DOHH2 (cell line): ENCODE data around the gene CATSPERB.

Experiments
- H3F3A ChIP-seq: fragments of 200-600 bp; sonication (generic), shearing (Covaris generic); 2 replicates; pipeline ENCODE4 v1.6.0; 2016; ENCODE audit warnings: antibody characterized with exemption, mild to moderate bottlenecking; ENCODE audit not compliant: control insufficient read depth, insufficient read depth
- H3K27ac ChIP-seq: fragments of 200-600 bp; sonication (generic); 2 replicates; pipeline ENCODE4 v1.5.1; 2014; ENCODE audit warnings: low read depth, mild to moderate bottlenecking, low read length, moderate library complexity
- H3K27me3 ChIP-seq: fragments of 200-600 bp; sonication (generic); 2 replicates; pipeline ENCODE4 v1.6.1; 2014; ENCODE audit warnings: mild to moderate bottlenecking, low read length, mixed read lengths; ENCODE audit not compliant: control insufficient read depth
- H3K36me3 ChIP-seq: fragments of 200-600 bp; sonication (generic); 2 replicates; pipeline ENCODE4 v1.6.1; 2014; ENCODE audit warnings: mild to moderate bottlenecking, low read length, moderate library complexity, mixed read lengths; ENCODE audit not compliant: control insufficient read depth
- H3K4me1 ChIP-seq: fragments of 200-600 bp; sonication (generic); 2 replicates; pipeline ENCODE4 v1.6.1; 2014; ENCODE audit warnings: mild to moderate bottlenecking, low read length, mixed read lengths; ENCODE audit not compliant: control insufficient read depth
- H3K4me2 ChIP-seq: fragments of 200-600 bp; sonication (generic); 2 replicates; pipeline ENCODE4 v1.6.0; 2014; ENCODE audit warnings: mild to moderate bottlenecking, low read length, moderate library complexity
- H3K4me3 ChIP-seq: fragments of 200-600 bp; sonication (generic); 2 replicates; pipeline ENCODE4 v1.5.1; 2014; ENCODE audit warnings: mild to moderate bottlenecking, low read length, mixed read lengths
- H3K79me2 ChIP-seq: fragments of 200-600 bp; sonication (generic); 2 replicates; pipeline ENCODE4 v1.6.1; 2014; ENCODE audit warnings: mild to moderate bottlenecking, low read length, mixed read lengths; ENCODE audit not compliant: control insufficient read depth
- H3K9me2 ChIP-seq: fragments of 200-600 bp; sonication (generic); replicated peaks from 2 replicates; pipeline ENCODE4 v1.6.1; 2014; ENCODE audit warnings: mild to moderate bottlenecking, low read length, mixed read lengths; ENCODE audit not compliant: control insufficient read depth
- H3K9me3 ChIP-seq: fragments of 200-600 bp; sonication (generic); 2 replicates; pipeline ENCODE4 v1.6.1; 2014; ENCODE audit warnings: antibody characterized with exemption, low read length, mixed read lengths; ENCODE audit not compliant: control insufficient read depth, insufficient read depth
- H4K20me1 ChIP-seq: fragments of 200-600 bp; sonication (generic); 2 replicates; pipeline ENCODE4 v1.6.0; 2014; ENCODE audit warnings: low read depth, mild to moderate bottlenecking, antibody characterized with exemption, low read length, moderate library complexity; ENCODE audit not compliant: control insufficient read depth, insufficient read depth
- EZH2phosphoT487 ChIP-seq: fragments of 200-600 bp; sonication (generic); IDR thresholded peaks from 2 replicates; pipeline ENCODE4 v1.6.1; 2017; ENCODE audit warnings: borderline replicate concordance, mild to moderate bottlenecking, antibody characterized with exemption, low read length, moderate library complexity, mixed read lengths
- TF ChIP-seq, protein P1 (sequence below): fragments of 200-600 bp; sonication (generic); IDR thresholded peaks from one replicate; pipeline ENCODE4 v1.5.1; 2014; ENCODE audit warnings: antibody characterized with exemption, mild to moderate bottlenecking, low read depth, low read length; ENCODE audit not compliant: poor library complexity, severe bottlenecking

Gene CATSPERB

DNA sequence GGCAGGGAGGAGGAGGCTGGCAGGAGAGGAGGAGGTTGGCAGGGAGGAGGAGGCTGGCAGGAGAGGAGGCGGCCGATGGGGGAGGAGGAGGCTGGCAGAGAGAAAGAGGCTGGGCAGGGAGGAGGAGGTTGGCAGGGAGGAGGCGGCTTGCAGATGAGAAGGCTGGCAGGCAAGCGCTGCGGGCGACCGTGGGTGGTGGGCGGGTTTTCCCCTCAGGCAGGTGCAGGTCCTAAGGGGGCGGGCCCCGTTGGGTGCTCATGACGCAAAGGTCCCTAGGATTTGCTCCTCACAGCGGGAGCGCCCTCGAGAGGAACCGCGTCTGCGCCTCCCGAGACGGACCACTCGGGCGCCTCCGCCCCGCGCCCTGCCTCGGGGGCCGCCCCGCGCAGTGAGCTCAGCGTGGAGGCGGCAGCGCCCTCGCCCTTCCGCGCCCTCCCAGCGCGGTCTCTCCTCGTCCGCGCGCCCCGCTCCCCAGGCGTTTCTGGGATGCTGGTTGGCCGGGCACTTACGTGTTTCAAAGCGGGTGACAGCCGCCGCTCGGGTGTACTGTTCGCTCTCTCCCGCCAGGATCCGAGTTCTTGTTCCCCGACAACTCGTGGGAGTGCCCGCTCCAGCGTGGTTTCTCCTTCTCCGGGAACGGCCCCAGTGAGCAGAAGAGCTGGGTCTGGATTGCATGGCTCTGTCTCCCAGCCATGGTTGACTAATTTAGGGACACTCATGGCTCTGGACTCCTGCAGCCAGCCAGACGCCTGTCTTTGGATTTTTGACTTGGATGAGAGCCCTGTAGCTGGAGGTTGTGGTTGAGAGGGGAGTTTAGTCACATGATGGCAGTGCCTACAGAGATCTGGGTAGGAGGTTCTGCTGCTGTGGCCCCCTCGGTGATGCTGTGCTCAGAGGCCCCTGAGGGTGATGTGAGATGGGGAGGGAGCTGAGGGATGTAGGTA is 157.7 kb downstream of the CATSPERB start:
- Histone ChIP-seq H3K36me3 (no peaks in the 10 kb centered on the region), H3K4me2 (peak overlapping the region; percentile 21), H3K27me3 (peaks cover 27% of the 10 kb centered on the region), H3F3A (no peaks in the 10 kb centered on the region), H3K9me3 (no peaks in the 10 kb centered on the region), H3K27ac (no peak overlapping the region), H3K4me1 (no peaks in the 10 kb centered on the region), H3K4me3 (peak overlapping the region; percentile 7; the same call in 1 of the 2 replicates), H3K9me2 (no peaks in the 10 kb centered on the region), H4K20me1 (no peaks in the 10 kb centered on the region), H3K79me2 (no peaks in the 10 kb centered on the region)
- TF ChIP-seq, protein P1, sequence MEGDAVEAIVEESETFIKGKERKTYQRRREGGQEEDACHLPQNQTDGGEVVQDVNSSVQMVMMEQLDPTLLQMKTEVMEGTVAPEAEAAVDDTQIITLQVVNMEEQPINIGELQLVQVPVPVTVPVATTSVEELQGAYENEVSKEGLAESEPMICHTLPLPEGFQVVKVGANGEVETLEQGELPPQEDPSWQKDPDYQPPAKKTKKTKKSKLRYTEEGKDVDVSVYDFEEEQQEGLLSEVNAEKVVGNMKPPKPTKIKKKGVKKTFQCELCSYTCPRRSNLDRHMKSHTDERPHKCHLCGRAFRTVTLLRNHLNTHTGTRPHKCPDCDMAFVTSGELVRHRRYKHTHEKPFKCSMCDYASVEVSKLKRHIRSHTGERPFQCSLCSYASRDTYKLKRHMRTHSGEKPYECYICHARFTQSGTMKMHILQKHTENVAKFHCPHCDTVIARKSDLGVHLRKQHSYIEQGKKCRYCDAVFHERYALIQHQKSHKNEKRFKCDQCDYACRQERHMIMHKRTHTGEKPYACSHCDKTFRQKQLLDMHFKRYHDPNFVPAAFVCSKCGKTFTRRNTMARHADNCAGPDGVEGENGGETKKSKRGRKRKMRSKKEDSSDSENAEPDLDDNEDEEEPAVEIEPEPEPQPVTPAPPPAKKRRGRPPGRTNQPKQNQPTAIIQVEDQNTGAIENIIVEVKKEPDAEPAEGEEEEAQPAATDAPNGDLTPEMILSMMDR, result no peak
- no peak for TF ChIP-seq EZH2phosphoT487

DNA sequence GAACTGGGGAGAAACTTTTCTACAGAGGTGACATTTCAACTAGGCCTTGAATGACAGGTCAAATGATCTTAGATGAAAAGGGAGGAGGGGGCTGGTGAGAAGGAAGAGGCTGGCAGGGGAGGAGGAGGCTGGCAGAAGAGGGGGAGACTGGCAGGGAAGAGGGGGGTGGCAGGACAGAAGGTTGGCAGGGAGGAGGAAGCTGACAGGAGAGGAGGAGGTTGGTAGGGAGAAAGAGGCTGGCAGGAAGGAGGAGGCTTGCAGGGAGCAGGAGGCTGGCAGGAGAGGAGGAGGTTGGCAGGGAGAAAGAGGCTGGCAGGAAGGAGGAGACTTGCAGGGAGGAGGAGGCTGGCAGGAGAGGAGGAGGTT is 158.4 kb downstream of the CATSPERB start:
- H3K36me3 ChIP-seq, result no peaks in the 10 kb centered on the region
- peaks cover 27% of the 10 kb centered on the region for H3K27me3 ChIP-seq
- no peak overlapping the region for H3K4me2 ChIP-seq
- no peak overlapping the region for H3K27ac ChIP-seq
- TF ChIP-seq, protein P1, result no peak
- no peak for TF ChIP-seq EZH2phosphoT487
- no peaks in the 10 kb centered on the region for H3K79me2 ChIP-seq
- H4K20me1 ChIP-seq, result no peaks in the 10 kb centered on the region
- no peaks in the 10 kb centered on the region for H3K9me2 ChIP-seq
- H3F3A ChIP-seq, result no peaks in the 10 kb centered on the region
- H3K4me3 ChIP-seq, result no peak overlapping the region; the same call in 1 of the 2 replicates
- H3K4me1 ChIP-seq, result no peaks in the 10 kb centered on the region
- no peaks in the 10 kb centered on the region for H3K9me3 ChIP-seq

DNA sequence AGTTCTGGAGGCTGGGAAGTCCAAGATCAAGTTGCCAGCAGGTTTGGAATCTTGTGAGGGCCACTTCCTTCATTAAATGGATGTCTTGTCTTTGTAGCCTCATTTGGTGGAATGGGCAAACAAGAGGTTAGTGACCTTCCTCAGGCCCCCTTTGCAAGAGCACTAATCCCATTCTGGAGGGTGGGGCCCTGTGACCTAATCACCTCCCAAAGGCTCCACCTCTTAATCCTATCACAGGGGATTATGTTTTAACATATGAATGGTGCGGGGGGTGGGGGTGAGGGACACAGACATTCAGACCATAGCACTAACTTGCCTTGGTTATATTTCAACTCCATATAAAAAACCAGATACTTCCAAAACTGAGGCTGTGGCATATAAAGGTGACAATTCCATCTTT is 161.9 kb downstream of the CATSPERB start:
- no peak overlapping the region for H3K4me2 ChIP-seq
- no peaks in the 10 kb centered on the region for H3F3A ChIP-seq
- H3K9me3 ChIP-seq, result peaks cover 4% of the 10 kb centered on the region; the same call in 1 of the 2 replicates
- H3K27ac ChIP-seq, result no peak overlapping the region
- H3K79me2 ChIP-seq, result no peaks in the 10 kb centered on the region
- TF ChIP-seq EZH2phosphoT487, result no peak
- TF ChIP-seq, protein P1, result no peak
- no peaks in the 10 kb centered on the region for H4K20me1 ChIP-seq
- peaks cover 19% of the 10 kb centered on the region for H3K27me3 ChIP-seq
- H3K4me1 ChIP-seq, result no peaks in the 10 kb centered on the region
- H3K36me3 ChIP-seq, result no peaks in the 10 kb centered on the region
- no peak overlapping the region for H3K4me3 ChIP-seq
- no peaks in the 10 kb centered on the region for H3K9me2 ChIP-seq
